Esophagus (tissue), 2 donors: Measurements from ENCODE around the gene OSTN. TPM values are rescaled to one million over a fixed set of nuclear protein-coding genes. Genes with fewer than 3 reads are reported as not detected.
"Not testable (repeated sequence)": the region's sequence is repeated elsewhere in the genome, so short reads cannot be mapped to it uniquely, and the experiment has no call there.

Source experiments
- H3K27ac ChIP-seq, 2 donors: one replicate each; pipeline ENCODE4 v1.5.1; 2013; ENCODE audit warnings: low read depth in 2 of 2, mild to moderate bottlenecking in 2 of 2, inconsistent platforms in 1 of 2, low read length in 1 of 2, moderate library complexity in 1 of 2
- H3K27me3 ChIP-seq, 2 donors: one replicate each; pipeline ENCODE4 v1.6.1; 2013; ENCODE audit warnings: low read length in 2 of 2, control low read depth in 1 of 2, mild to moderate bottlenecking in 1 of 2; ENCODE audit not compliant: insufficient read depth in 2 of 2, control insufficient read depth in 1 of 2
- H3K36me3 ChIP-seq, 2 donors: one replicate each; pipeline ENCODE4 v1.6.1; 2013; ENCODE audit warnings: low read length in 1 of 2; ENCODE audit not compliant: control insufficient read depth in 2 of 2, insufficient read depth in 2 of 2
- H3K4me1 ChIP-seq, 2 donors: one replicate each; pipeline ENCODE4 v1.6.1; 2013; ENCODE audit warnings: low read length in 1 of 2; ENCODE audit not compliant: control insufficient read depth in 2 of 2, insufficient read depth in 2 of 2
- H3K4me3 ChIP-seq, 2 donors: one replicate each; pipeline ENCODE4 v1.5.1; 2013; ENCODE audit warnings: low read length in 2 of 2, mild to moderate bottlenecking in 2 of 2, low read depth in 1 of 2, moderate library complexity in 1 of 2
- H3K9me3 ChIP-seq, 2 donors: one replicate each; pipeline ENCODE4 v1.6.1; 2013; ENCODE audit warnings: mild to moderate bottlenecking in 2 of 2, low read depth in 1 of 2, low read length in 1 of 2, moderate library complexity in 1 of 2; ENCODE audit not compliant: control insufficient read depth in 2 of 2, insufficient read depth in 1 of 2
- WGBS, 2 donors: extraction: QIAGEN DNeasy Blood & Tissue Kit; methylation state at CpG; one replicate each; pipeline ENCODE4 v1.1.7; 2013; 5-methylcytosine and 5-hydroxymethylcytosine counted together
- polyA plus RNA-seq, 2 donors: library from polyadenylated mRNA; stranded (reverse); fragments of 200-250 nt; gene quantifications; one replicate each; pipeline ENCODE4 v1.2.3, GENCODE V29; 2013
- donor health status: healthy with polysubstance abuse.
- donor health status: Bipolar disorder and iron deficiency.

The OSTN gene
- polyA plus RNA-seq, 2 donors, result not detected

GRCh38 chr3:191176038-191176785 is 22.8 kb upstream of the OSTN start:
- Histone ChIP-seq H3K27ac (no peak overlapping the region), H3K9me3 (no peaks in the 10 kb centered on the region), H3K4me3 (no peak overlapping the region), H3K36me3 (no peaks in the 10 kb centered on the region), H3K4me1 (no peaks in the 10 kb centered on the region), H3K27me3 (no peaks in the 10 kb centered on the region)
- 74 to 75% methylated on average over 3 of the region's 3 CpGs for WGBS, 2 donors

GRCh38 chr3:191185382-191185781 is 13.7 kb upstream of the OSTN start:
- not testable (repeated sequence) for H3K27ac ChIP-seq, H3K4me3 ChIP-seq, H3K4me1 ChIP-seq, H3K27me3 ChIP-seq, H3K36me3 ChIP-seq, H3K9me3 ChIP-seq
- WGBS, 2 donors, result 90% methylated on average over 9 of the region's 9 CpGs

DNA sequence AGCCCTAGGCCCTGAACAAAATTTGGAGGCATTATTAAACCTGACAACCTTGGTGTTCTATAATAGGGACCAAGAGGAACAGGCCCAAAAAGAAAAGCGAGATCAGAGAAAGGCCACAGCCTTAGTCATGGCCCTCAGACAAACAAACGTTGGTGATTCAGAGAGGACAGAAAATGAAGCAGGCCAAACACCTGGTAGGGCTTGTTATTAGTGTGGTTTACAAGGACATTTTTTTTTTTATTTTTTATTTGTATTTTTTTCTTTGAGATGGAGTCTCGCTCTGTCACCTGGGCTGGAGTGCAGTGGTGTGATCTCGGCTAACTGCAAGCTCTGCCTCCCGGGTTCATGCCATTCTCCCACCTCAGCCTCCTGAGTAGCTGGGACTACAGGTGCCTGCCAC is 10.8 kb upstream of the OSTN start:
- not testable (repeated sequence) for H3K4me3 ChIP-seq, H3K9me3 ChIP-seq, H3K36me3 ChIP-seq, H3K4me1 ChIP-seq, H3K27ac ChIP-seq, H3K27me3 ChIP-seq
- WGBS, 2 donors, result 83 to 89% methylated on average over 5 of the region's 5 CpGs

GRCh38 chr3:191192270-191192669 is 6.8 kb upstream of the OSTN start:
- H3K4me3 ChIP-seq, H3K27me3 ChIP-seq, H3K4me1 ChIP-seq, H3K36me3 ChIP-seq, H3K9me3 ChIP-seq, H3K27ac ChIP-seq: not testable (repeated sequence)
- WGBS, 2 donors, result 91% methylated on average over 4 of the region's 4 CpGs

- no peak overlapping the region for H3K27ac ChIP-seq
- H3K9me3 ChIP-seq, result no peaks in the 10 kb centered on the region
- no peaks in the 10 kb centered on the region for H3K27me3 ChIP-seq
- no peak overlapping the region for H3K4me3 ChIP-seq
- no peaks in the 10 kb centered on the region for H3K4me1 ChIP-seq
- H3K36me3 ChIP-seq, result no peaks in the 10 kb centered on the region
Measured at GRCh38 chr3:191192941-191193340, 6.1 kb upstream of the OSTN start.

GRCh38 chr3:191197761-191198306 is 1.2 kb upstream of the OSTN start:
- H3K4me3 ChIP-seq, result no peak overlapping the region
- no peaks in the 10 kb centered on the region for H3K36me3 ChIP-seq
- no peaks in the 10 kb centered on the region for H3K9me3 ChIP-seq
- H3K27me3 ChIP-seq, result no peaks in the 10 kb centered on the region
- no peaks in the 10 kb centered on the region for H3K4me1 ChIP-seq
- no peak overlapping the region for H3K27ac ChIP-seq
- WGBS, 2 donors, result 74 to 87% methylated on average over 3 of the region's 3 CpGs

DNA sequence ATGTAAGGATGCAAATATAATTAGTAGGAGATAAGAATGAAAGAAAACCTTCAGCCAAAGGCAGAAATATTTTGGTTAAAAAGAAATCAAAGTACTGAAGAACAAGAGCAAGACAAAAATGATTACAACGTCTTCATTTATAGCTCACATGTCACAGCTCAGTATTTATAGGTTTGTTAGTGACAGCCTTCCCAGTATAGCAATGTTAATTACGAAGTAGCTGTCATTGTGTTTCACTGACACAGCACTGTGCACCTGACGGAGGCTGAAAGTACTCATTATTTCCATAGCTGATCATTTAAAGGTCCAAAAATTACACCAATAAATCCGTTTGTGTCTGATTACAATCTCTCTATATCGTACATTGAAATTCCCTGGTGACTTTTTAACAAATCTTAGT is 561 bp upstream of the OSTN start:
- 46 to 62% methylated on average over 5 of the region's 5 CpGs for WGBS, 2 donors
- no peaks in the 10 kb centered on the region for H3K9me3 ChIP-seq
- H3K27me3 ChIP-seq, result no peaks in the 10 kb centered on the region
- no peaks in the 10 kb centered on the region for H3K4me1 ChIP-seq
- H3K27ac ChIP-seq, result no peak overlapping the region
- no peaks in the 10 kb centered on the region for H3K36me3 ChIP-seq
- H3K4me3 ChIP-seq, result no peak overlapping the region

GRCh38 chr3:191210032-191210431 is 11.0 kb downstream of the OSTN start:
- no peaks in the 10 kb centered on the region for H3K4me1 ChIP-seq
- H3K36me3 ChIP-seq, result no peaks in the 10 kb centered on the region
- no peak overlapping the region for H3K4me3 ChIP-seq
- WGBS, 2 donors, result 88 to 92% methylated on average over 10 of the region's 10 CpGs
- no peak overlapping the region for H3K27ac ChIP-seq
- H3K9me3 ChIP-seq, result no peaks in the 10 kb centered on the region
- H3K27me3 ChIP-seq, result no peaks in the 10 kb centered on the region

- WGBS, 2 donors, result 68 to 78% methylated on average over 1 of the region's 1 CpG
- no peaks in the 10 kb centered on the region for H3K27me3 ChIP-seq
- no peak overlapping the region for H3K4me3 ChIP-seq
- H3K27ac ChIP-seq, result no peak overlapping the region
- no peaks in the 10 kb centered on the region for H3K9me3 ChIP-seq
- H3K4me1 ChIP-seq, result no peaks in the 10 kb centered on the region
- H3K36me3 ChIP-seq, result peaks cover 0 to 3% of the 10 kb centered on the region in 2 donors
Measured at GRCh38 chr3:191216510-191216909, 17.5 kb downstream of the OSTN start.

DNA sequence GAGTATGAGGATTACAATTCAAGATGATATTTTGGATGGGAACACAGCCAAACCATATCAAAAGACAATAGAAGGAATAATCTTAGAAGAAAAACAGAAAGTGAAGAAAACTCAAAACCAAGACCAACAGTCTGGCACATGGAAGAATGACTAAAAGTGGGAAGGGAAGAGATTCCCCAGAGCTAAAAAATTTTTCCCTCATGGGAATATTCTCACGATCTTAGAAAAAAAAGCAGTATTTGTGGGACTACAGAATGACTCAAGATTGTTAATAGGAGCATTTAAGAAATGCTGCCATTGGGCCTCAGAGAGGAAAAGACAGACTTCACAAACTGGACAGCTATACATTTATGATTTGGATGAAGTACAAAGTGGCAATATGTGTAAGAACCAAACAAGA is 18.3 kb downstream of the OSTN start:
- Histone ChIP-seq H3K27me3 (no peaks in the 10 kb centered on the region), H3K4me3 (no peak overlapping the region), H3K4me1 (no peaks in the 10 kb centered on the region), H3K9me3 (no peaks in the 10 kb centered on the region), H3K36me3 (peaks cover 0 to 3% of the 10 kb centered on the region in 2 donors), H3K27ac (no peak overlapping the region)
- WGBS, 2 donors, result 66 to 76% methylated on average over 1 of the region's 1 CpG
